Motor neuron (in vitro differentiated cells): ENCODE data around the gene CYFIP1. TPM values are rescaled to one million over a fixed set of nuclear protein-coding genes. Genes with fewer than 3 reads are reported as not detected.

Experiments used
- total RNA-seq, 8 experiments: library from RNA; unstranded; fragments of 300-600 nt; gene quantifications; 2 replicates each; pipeline versions ENCODE4 v1.2.3 to v1.2.4, GENCODE V29; 2022

Gene CYFIP1
- total RNA-seq, 8 experiments from 2014 or later, result 13.2 to 76.1 (median 31.8) TPM

Other genes starting within 250 kb of the CYFIP1 start
- gene NIPA1, start 193.7 kb downstream of the CYFIP1 start, total RNA-seq, result 10 to 100 TPM; 10.3 to 24.0 (median 17.7) TPM
- 10 to 100 TPM; 24.0 to 93.4 (median 42.6) TPM for gene NIPA2, start 141.7 kb downstream of the CYFIP1 start, total RNA-seq
- 10 to 100 TPM; 14.6 to 27.9 (median 20.9) TPM for gene TUBGCP5, start 59.2 kb upstream of the CYFIP1 start, total RNA-seq
- 1 to 10 TPM in 2 of 8 experiments, under 1 TPM in 3, not detected in 3; 0.42 to 3.8 (median 0.66) TPM for gene GOLGA6L1, start 156.5 kb upstream of the CYFIP1 start, total RNA-seq